Lower leg skin (tissue), 4 donors: ENCODE data around the gene LFNG. TPM values are rescaled to one million over a fixed set of nuclear protein-coding genes. Genes with fewer than 3 reads are reported as not detected.
A peak's percentile ranks its signal among the peaks of the same experiment; 100 is the strongest.

Source experiments
- DNase-seq, 2 donors: peaks; one replicate each; pipeline ENCODE4 v3.0.0-alpha.2; 2019; ENCODE audit warnings: low spot score in 2 of 2
- H3K4me3 ChIP-seq: fragments of 200-600 bp; sonication (generic); 2 replicates; pipeline ENCODE4 v1.5.1; 2017; ENCODE audit warnings: mild to moderate bottlenecking, low read depth; ENCODE audit not compliant: poor library complexity, severe bottlenecking
- POLR2A ChIP-seq, 2 donors: fragments of 450-650 bp; IDR thresholded peaks; one replicate each; pipeline ENCODE4 v1.6.1; 2016 to 2017; ENCODE audit warnings: antibody characterized with exemption in 2 of 2, mild to moderate bottlenecking in 1 of 2, moderate library complexity in 1 of 2
- WGBS, 2 donors: methylation state at CpG; one replicate each; pipeline ENCODE4 v1.1.5; 2018; 5-methylcytosine and 5-hydroxymethylcytosine counted together
- intact Hi-C: fragments of 100-400 bp; cut with DNase I; formaldehyde crosslinking; loops from one replicate; pipeline ENCODE4 v1.15.0; 2023; ENCODE audit warnings: low total_unique reads
- total RNA-seq, 4 donors: library from RNA; depleted of rRNA; stranded (reverse); fragments of >200 nt; gene quantifications; one replicate each; pipeline ENCODE4 v1.1.0, GENCODE V29; 2016
- TF ChIP-seq, protein P1 (sequence below), 3 donors: fragments of 450-650 bp; IDR thresholded peaks; one replicate each; pipeline ENCODE4 v1.5.1; 2016; ENCODE audit warnings: antibody characterized with exemption in 3 of 3, mild to moderate bottlenecking in 3 of 3, moderate library complexity in 2 of 3

The LFNG gene
- total RNA-seq, 4 donors from 2014 or later = 104 to 169 (median 139) TPM

DNA sequence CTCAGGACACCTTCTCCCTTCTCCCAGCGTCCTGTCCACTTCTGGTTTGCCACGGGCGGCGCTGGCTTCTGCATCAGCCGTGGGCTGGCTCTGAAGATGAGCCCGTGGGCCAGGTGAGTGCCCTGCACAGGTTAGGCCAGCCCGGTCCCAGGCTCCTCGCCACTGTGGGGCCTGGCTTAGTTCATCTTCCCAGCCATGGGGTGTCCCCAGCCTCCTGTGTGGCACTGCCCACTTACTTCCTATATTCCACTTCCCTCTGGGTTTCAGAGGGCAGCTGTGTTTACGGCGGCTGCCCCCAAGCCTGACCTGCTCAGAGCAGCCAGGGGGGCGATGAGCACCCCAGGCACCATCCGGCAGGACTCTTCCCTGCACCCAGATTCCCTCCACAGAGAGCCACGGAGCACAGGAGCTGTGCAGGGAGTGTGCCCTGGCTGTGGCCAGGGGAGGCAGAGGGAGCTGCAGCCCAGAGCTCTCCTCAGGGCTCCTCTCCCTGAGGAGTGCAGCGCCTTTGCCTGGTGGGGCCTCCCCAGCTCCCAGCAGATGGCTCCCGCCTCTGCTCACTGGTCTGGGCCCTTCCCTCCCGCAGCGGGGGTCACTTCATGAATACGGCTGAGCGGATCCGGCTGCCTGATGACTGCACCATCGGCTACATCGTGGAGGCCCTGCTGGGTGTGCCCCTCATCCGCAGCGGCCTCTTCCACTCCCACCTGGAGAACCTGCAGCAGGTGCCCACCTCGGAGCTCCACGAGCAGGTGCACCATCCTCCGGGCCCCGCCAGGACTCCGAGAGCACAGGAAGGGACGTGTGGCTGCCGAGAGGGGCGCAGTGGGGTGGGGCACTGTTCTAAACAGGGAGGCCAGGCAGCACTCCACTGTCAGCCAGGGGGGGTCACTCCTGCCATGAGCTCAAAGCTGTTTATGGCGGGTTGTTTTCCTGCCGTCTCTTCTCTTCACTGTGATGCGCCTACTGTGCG, 6.4 kb downstream of the LFNG start:
- DNase-seq = no peak
- TF ChIP-seq, protein P1, sequence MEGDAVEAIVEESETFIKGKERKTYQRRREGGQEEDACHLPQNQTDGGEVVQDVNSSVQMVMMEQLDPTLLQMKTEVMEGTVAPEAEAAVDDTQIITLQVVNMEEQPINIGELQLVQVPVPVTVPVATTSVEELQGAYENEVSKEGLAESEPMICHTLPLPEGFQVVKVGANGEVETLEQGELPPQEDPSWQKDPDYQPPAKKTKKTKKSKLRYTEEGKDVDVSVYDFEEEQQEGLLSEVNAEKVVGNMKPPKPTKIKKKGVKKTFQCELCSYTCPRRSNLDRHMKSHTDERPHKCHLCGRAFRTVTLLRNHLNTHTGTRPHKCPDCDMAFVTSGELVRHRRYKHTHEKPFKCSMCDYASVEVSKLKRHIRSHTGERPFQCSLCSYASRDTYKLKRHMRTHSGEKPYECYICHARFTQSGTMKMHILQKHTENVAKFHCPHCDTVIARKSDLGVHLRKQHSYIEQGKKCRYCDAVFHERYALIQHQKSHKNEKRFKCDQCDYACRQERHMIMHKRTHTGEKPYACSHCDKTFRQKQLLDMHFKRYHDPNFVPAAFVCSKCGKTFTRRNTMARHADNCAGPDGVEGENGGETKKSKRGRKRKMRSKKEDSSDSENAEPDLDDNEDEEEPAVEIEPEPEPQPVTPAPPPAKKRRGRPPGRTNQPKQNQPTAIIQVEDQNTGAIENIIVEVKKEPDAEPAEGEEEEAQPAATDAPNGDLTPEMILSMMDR (IDR thresholded peaks at IDR 0.05) = no peak
- H3K4me3 ChIP-seq = no peak overlapping the region
- WGBS, 2 donors = 58 to 66% methylated on average over 22 to 29 of the region's 36 CpGs
- intact Hi-C loops = no loop called here

DNA sequence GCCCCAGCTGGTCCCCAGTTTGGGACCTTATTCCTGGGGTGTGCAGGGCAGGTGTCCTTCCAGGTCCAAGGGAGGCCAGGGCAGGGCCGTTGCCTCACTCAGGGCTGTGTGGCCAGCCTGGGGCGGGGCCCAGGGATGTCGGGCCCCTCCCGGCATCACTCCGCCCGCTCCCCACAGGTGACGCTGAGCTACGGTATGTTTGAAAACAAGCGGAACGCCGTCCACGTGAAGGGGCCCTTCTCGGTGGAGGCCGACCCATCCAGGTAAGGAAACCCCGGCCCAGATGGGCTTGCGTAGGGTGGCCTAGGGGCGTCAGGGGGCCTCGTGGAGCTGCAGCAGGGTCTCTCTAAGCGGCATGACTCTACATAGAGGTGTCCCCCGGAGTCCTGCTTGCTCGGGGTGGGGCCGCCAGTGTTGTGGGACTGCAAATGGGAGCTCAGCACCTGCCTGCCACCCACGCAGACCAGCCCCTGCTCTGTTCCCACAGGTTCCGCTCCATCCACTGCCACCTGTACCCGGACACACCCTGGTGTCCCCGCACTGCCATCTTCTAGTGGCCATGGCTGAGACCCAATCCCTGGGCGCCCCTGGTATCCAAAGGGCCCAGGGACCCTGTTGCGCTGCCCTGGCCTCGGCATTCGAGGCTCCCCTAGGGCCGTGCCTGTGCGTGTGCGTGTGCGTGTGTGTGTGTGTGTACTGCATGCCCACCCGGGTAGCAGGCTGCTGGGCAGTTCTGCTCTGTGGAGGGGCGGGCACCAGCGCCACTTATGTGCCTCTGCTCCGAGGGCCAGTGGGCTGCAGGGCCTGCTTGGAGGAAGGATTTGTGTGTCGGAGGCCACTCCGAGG, 7.3 kb downstream of the LFNG start:
- no peak for TF ChIP-seq POLR2A (IDR thresholded peaks at IDR 0.05)
- TF ChIP-seq, protein P1 (IDR thresholded peaks at IDR 0.05) = no peak
- intact Hi-C loops = no loop called here
- no peak for DNase-seq
- no peak overlapping the region for H3K4me3 ChIP-seq
- 67 to 78% methylated on average over 24 to 40 of the region's 40 CpGs for WGBS, 2 donors

- DNase-seq = peak in 1 of 2 donors; percentile 91
- no peak for TF ChIP-seq POLR2A (IDR thresholded peaks at IDR 0.05)
- TF ChIP-seq, protein P1 (IDR thresholded peaks at IDR 0.05) = no peak
- 45 to 48% methylated on average over 14 to 15 of the region's 17 CpGs for whole genome bisulfite sequencing, 2 donors
- H3K4me3 ChIP-seq = no peak overlapping the region
- intact Hi-C loops = no loop called here
Observed at GRCh38 chr7:2527505-2528467, 8.2 kb downstream of the LFNG start.

GRCh38 chr7:2528481-2529095, 9.0 kb downstream of the LFNG start:
- intact Hi-C loops = no loop called here
- no peak overlapping the region for H3K4me3 ChIP-seq
- no peak for DNase-seq
- WGBS, 2 donors = 48 to 66% methylated on average over 16 to 18 of the region's 18 CpGs
- TF ChIP-seq POLR2A (IDR thresholded peaks at IDR 0.05) = no peak
- TF ChIP-seq, protein P1 (IDR thresholded peaks at IDR 0.05) = no peak
